ENCODE data around the gene SNTB2. TPM values are rescaled to one million over a fixed set of nuclear protein-coding genes. Genes with fewer than 3 reads are reported as not detected.

SNTB2 gene
- total and polyA plus RNA-seq, 2 of the 4 experiments (the other 2 are of a cell fraction), result 23.5 to 47.5 TPM

DNA sequence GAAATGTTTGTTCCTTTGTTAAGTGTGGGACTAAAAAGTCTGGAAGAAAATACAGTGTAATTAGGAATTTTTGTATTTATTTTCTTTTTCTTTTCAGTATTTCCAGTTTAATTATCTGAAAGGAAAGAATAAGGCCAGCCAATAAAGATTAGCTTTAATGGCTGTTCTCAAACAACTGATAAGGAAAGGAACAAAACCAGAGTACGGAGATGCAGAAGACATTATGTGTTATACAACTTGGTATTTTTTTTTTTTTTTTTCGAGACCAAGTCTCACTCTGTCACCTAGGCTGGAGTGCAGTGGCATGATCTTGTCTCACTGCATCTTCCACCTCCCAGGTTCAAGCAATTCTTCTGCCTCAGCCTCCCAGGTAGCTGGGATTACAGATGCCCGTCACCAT lies 47.5 kb downstream of the SNTB2 start:
- Histone ChIP-seq H3K79me1 (ENCODE audit: low read depth in 1 of 2, low read length in 2 of 2) (peaks cover 58 to 77% of the 10 kb centered on the region in 2 experiments), H3K9me1 (ENCODE audit: insufficient read depth, low read length) (peaks cover 16% of the 10 kb centered on the region), H3K23ac (ENCODE audit: low read depth, low read length) (no peak overlapping the region), H2AK9ac (replicated peaks; ENCODE audit: low read depth, low read length, poor library complexity) (no peak overlapping the region), H3K9me3 (ENCODE audit: control insufficient read depth, insufficient read depth, low read length) (no peaks in the 10 kb centered on the region), H3K4me3 (ENCODE audit: insufficient read depth, low read depth, low read length) (no peak overlapping the region), H3K9ac (ENCODE audit: low read depth, low read length) (no peak overlapping the region), H3K4me2 (ENCODE audit: low read depth, low read length) (no peak overlapping the region), H2BK15ac (ENCODE audit: low read depth, low read length) (no peak overlapping the region), H4K5ac (ENCODE audit: low read depth, low read length) (no peak overlapping the region), H3K56ac (ENCODE audit: extremely low read depth, insufficient read depth, low read length) (no peak overlapping the region), H3K27me3 (ENCODE audit: control insufficient read depth, insufficient read depth, low read length) (no peaks in the 10 kb centered on the region), H2BK120ac (ENCODE audit: low read depth, low read length) (no peak overlapping the region), H3K18ac (ENCODE audit: low read depth, low read length) (no peak overlapping the region), H4K8ac (ENCODE audit: low read depth in 2 of 2, low read length in 2 of 2) (no peak overlapping the region), H3K27ac (ENCODE audit: insufficient read depth, low read length) (no peak overlapping the region), H2BK20ac (ENCODE audit: low read depth, low read length) (no peak overlapping the region), H3K4me1 (ENCODE audit: control insufficient read depth, insufficient read depth, low read length) (peaks cover 12% of the 10 kb centered on the region), H3K4ac (ENCODE audit: low read depth, low read length) (no peak overlapping the region), H4K20me1 (ENCODE audit: insufficient read depth, low read length) (peaks cover 43% of the 10 kb centered on the region), H2BK5ac (ENCODE audit: low read depth, low read length, poor library complexity, severe bottlenecking) (no peak overlapping the region), H2AFZ (replicated peaks; ENCODE audit: low read length, poor library complexity) (no peak overlapping the region), H4K91ac (ENCODE audit: insufficient read depth, low read depth, low read length) (no peak overlapping the region), H3K14ac (replicated peaks; ENCODE audit: low read depth, low read length) (no peak overlapping the region), H2AK5ac (ENCODE audit: low read depth, low read length) (no peak overlapping the region), H3K36me3 (ENCODE audit: control insufficient read depth, insufficient read depth, low read length) (0 out of 2 replicates have a peak, but pooled peaks cover 2% of the 10 kb centered on the region)
- WGBS, 2 experiments (ENCODE audit: extremely low coverage in 2 of 2, insufficient read length in 1 of 2), result no CpG with 5 or more reads among the region's 3 CpGs
- CTCF ChIA-PET, result interaction anchor here (0.6 kb wide), 1 partner anchor 37 kb away, joined by 4 read pairs; no protein-coding TSS in a partner anchor
- no peak for TF ChIP-seq CHD1 (IDR thresholded peaks at IDR 0.05; ENCODE audit: low read depth, low read length)
- no peak for TF ChIP-seq CEBPB (IDR thresholded peaks at IDR 0.05; ENCODE audit: low read depth, low read length)
- no peak for TF ChIP-seq SMC3 (IDR thresholded peaks at IDR 0.05; ENCODE audit: low read depth, low read length)
- TF ChIP-seq RAD21 (IDR thresholded peaks at IDR 0.05; ENCODE audit: low read length), result no peak
- TF ChIP-seq NFE2L2 (IDR thresholded peaks at IDR 0.05; ENCODE audit: low read depth, low read length), result no peak
- no peak for TF ChIP-seq RFX5 (IDR thresholded peaks at IDR 0.05; ENCODE audit: low read depth, low read length)
- TF ChIP-seq POLR2A (IDR thresholded peaks at IDR 0.05; ENCODE audit: low read depth, low read length), result no peak
- TF ChIP-seq, protein P1, sequence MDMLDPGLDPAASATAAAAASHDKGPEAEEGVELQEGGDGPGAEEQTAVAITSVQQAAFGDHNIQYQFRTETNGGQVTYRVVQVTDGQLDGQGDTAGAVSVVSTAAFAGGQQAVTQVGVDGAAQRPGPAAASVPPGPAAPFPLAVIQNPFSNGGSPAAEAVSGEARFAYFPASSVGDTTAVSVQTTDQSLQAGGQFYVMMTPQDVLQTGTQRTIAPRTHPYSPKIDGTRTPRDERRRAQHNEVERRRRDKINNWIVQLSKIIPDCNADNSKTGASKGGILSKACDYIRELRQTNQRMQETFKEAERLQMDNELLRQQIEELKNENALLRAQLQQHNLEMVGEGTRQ (IDR thresholded peaks at IDR 0.05; ENCODE audit: low read depth, low read length), result no peak
- no peak for TF ChIP-seq RCOR1 (IDR thresholded peaks at IDR 0.05; ENCODE audit: insufficient replicate concordance, low read length)
- TF ChIP-seq, protein P2, sequence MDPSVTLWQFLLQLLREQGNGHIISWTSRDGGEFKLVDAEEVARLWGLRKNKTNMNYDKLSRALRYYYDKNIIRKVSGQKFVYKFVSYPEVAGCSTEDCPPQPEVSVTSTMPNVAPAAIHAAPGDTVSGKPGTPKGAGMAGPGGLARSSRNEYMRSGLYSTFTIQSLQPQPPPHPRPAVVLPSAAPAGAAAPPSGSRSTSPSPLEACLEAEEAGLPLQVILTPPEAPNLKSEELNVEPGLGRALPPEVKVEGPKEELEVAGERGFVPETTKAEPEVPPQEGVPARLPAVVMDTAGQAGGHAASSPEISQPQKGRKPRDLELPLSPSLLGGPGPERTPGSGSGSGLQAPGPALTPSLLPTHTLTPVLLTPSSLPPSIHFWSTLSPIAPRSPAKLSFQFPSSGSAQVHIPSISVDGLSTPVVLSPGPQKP (IDR thresholded peaks at IDR 0.05; ENCODE audit: borderline replicate concordance, low read depth, low read length), result no peak
- TF ChIP-seq BHLHE40 (IDR thresholded peaks at IDR 0.05; ENCODE audit: low read depth, low read length), result no peak
- no peak for TF ChIP-seq FOS (IDR thresholded peaks at IDR 0.05; ENCODE audit: low read depth, low read length)
- POLR2A ChIA-PET (ENCODE audit: unreplicated experiment), result interaction anchor here (0.5 kb wide), 1 partner anchor 47 kb away, joined by 3 read pairs; no protein-coding TSS in a partner anchor
- intact Hi-C loops (cut with micrococcal nuclease), result no loop called here
- in situ Hi-C loops (cut with MboI; ENCODE audit: low sequenced_read_pairs), result no loop called here
- no peak for DNase-seq
- dilution Hi-C loops (cut with HindIII; ENCODE audit: low sequenced_read_pairs, unreplicated experiment), result no loop called here
- no TSS peak for BruUV-seq (replicated peaks)
- no peak for ATAC-seq (ENCODE audit: low read depth)

All from IMR-90 (cell line).